ENCODE measurements around the gene C11orf87. TPM values are rescaled to one million over a fixed set of nuclear protein-coding genes. Genes with fewer than 3 reads are reported as not detected.

The C11orf87 gene
- total RNA-seq, 1 experiment from 2014 or later = not detected

DNA sequence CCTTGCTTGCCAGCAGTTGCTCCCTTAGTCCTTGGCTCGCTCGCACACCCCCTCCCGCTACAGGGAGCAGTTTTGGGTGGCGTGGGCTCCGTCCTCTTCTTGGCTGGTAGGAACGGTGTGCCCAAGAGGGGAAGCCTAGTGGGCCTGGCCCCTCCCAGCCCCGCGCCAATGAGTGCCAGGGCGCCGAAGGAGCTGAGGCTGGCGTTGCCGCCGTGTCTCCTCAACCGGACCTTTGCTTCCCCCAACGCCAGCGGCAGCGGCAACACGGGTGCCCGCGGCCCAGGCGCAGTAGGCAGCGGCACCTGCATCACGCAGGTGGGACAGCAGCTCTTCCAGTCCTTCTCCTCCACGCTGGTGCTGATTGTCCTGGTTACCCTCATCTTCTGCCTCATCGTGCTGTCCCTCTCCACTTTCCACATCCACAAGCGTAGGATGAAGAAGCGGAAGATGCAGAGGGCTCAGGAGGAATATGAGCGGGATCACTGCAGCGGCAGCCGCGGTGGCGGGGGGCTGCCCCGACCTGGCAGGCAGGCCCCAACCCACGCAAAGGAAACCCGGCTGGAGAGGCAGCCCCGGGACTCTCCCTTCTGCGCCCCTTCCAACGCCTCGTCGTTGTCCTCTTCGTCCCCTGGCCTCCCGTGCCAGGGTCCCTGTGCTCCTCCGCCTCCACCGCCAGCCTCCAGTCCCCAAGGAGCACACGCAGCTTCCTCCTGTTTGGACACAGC is 1.6 kb downstream of the C11orf87 start:
- intact Hi-C loops (cut with micrococcal nuclease; ENCODE audit: unreplicated experiment) = no loop called here
- H4K20me1 ChIP-seq (ENCODE audit: insufficient read depth) = no peaks in the 10 kb centered on the region; the same call in 1 of the 2 replicates
- H3K79me2 ChIP-seq (ENCODE audit: low read depth) = no peaks in the 10 kb centered on the region
- H3K4me3 ChIP-seq = no peak overlapping the region
- H2AFZ ChIP-seq = no peak overlapping the region
- H3F3A ChIP-seq (ENCODE audit: insufficient read depth, low read depth) = no peaks in the 10 kb centered on the region
- TF ChIP-seq, protein P1, sequence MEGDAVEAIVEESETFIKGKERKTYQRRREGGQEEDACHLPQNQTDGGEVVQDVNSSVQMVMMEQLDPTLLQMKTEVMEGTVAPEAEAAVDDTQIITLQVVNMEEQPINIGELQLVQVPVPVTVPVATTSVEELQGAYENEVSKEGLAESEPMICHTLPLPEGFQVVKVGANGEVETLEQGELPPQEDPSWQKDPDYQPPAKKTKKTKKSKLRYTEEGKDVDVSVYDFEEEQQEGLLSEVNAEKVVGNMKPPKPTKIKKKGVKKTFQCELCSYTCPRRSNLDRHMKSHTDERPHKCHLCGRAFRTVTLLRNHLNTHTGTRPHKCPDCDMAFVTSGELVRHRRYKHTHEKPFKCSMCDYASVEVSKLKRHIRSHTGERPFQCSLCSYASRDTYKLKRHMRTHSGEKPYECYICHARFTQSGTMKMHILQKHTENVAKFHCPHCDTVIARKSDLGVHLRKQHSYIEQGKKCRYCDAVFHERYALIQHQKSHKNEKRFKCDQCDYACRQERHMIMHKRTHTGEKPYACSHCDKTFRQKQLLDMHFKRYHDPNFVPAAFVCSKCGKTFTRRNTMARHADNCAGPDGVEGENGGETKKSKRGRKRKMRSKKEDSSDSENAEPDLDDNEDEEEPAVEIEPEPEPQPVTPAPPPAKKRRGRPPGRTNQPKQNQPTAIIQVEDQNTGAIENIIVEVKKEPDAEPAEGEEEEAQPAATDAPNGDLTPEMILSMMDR (conservative IDR thresholded peaks at IDR 0.05) = no peak
- no peak for TF ChIP-seq EZH2 (IDR thresholded peaks at IDR 0.05; ENCODE audit: low read depth)
- POLR2A ChIA-PET (ENCODE audit: unreplicated experiment) = no interaction called here
- no peak overlapping the region for H3K4me2 ChIP-seq
- H3K9me2 ChIP-seq (ENCODE audit: insufficient read depth) = no peaks in the 10 kb centered on the region
- no peak for DNase-seq
- no peaks in the 10 kb centered on the region for H3K36me3 ChIP-seq (ENCODE audit: low read depth)
- BruUV-seq (replicated peaks) = no TSS peak
- peaks cover 5% of the 10 kb centered on the region; the same call in 1 of the 2 replicates for H3K27me3 ChIP-seq (ENCODE audit: insufficient read depth, low read depth)
- no peaks in the 10 kb centered on the region for H3K9me3 ChIP-seq (ENCODE audit: insufficient read depth, low read depth)
- no peaks in the 10 kb centered on the region for H3K4me1 ChIP-seq (replicated peaks; ENCODE audit: insufficient read depth)
- CTCF ChIA-PET = no interaction called here
- no peak overlapping the region for H3K27ac ChIP-seq

DNA sequence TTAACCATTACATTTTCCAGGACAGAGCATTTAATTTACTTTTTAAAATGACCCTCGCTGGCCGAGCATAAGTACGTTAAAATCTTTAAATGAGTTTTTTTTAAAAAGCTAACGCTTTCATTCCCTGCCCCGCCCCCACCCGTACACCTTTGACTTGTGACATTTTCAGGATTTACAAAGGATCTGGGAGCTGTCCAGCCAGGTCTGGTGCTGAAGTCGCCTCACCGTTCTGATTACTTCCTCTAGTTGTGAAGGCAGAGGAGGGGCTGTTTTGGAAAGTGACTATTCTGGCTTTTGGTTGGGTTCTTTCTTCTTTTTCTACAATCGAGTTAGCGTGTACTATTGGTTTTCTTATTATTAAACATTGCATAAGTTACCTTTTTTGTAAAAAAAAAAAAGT is 2.9 kb downstream of the C11orf87 start:
- no peaks in the 10 kb centered on the region; the same call in 1 of the 2 replicates for H4K20me1 ChIP-seq (ENCODE audit: insufficient read depth)
- peak in 1 of 2 experiments; percentile 26 for DNase-seq
- BruUV-seq (replicated peaks) = no TSS peak
- H3F3A ChIP-seq (ENCODE audit: insufficient read depth, low read depth) = no peaks in the 10 kb centered on the region
- H3K9me3 ChIP-seq (ENCODE audit: insufficient read depth, low read depth) = no peaks in the 10 kb centered on the region
- no peak overlapping the region for H3K27ac ChIP-seq
- no peak overlapping the region for H2AFZ ChIP-seq
- H3K27me3 ChIP-seq (ENCODE audit: insufficient read depth, low read depth) = peaks cover 5% of the 10 kb centered on the region; the same call in 1 of the 2 replicates
- no peaks in the 10 kb centered on the region for H3K36me3 ChIP-seq (ENCODE audit: low read depth)
- ChIA-PET CTCF (no interaction called here), POLR2A (ENCODE audit: unreplicated experiment) (no interaction called here)
- H3K79me2 ChIP-seq (ENCODE audit: low read depth) = no peaks in the 10 kb centered on the region
- intact Hi-C loops (cut with micrococcal nuclease; ENCODE audit: unreplicated experiment) = no loop called here
- no peaks in the 10 kb centered on the region for H3K4me1 ChIP-seq (replicated peaks; ENCODE audit: insufficient read depth)
- no peak overlapping the region for H3K4me3 ChIP-seq
- H3K4me2 ChIP-seq = no peak overlapping the region
- TF ChIP-seq EZH2 (IDR thresholded peaks at IDR 0.05; ENCODE audit: low read depth) = no peak
- TF ChIP-seq, protein P1 (conservative IDR thresholded peaks at IDR 0.05) = no peak
- no peaks in the 10 kb centered on the region for H3K9me2 ChIP-seq (ENCODE audit: insufficient read depth)

DNA sequence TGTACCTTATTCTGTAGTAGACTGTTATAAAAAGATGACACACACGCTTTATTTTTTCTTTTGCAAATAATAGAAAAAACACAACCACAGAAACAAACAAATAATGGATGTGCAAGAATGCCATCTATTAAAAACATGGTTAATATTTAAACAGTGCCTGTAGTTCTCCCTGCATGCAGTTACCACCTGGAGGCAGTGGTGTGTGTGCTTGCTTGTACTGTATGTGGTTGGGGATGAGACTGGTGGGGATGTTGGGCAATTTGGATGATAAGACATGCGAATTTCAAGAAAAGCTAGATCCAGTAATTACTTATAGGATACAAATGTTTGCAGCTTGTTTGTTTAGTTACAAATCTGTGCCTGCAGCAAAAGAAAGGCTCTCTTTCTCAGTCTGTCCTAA is 3.6 kb downstream of the C11orf87 start:
- Histone ChIP-seq H3K4me1 (replicated peaks; ENCODE audit: insufficient read depth) (no peaks in the 10 kb centered on the region), H3K9me3 (ENCODE audit: insufficient read depth, low read depth) (no peaks in the 10 kb centered on the region), H3K4me3 (no peak overlapping the region), H3K9me2 (ENCODE audit: insufficient read depth) (no peaks in the 10 kb centered on the region), H3K27ac (no peak overlapping the region), H3K4me2 (no peak overlapping the region), H3K27me3 (ENCODE audit: insufficient read depth, low read depth) (peaks cover 5% of the 10 kb centered on the region; the same call in 1 of the 2 replicates), H3K36me3 (ENCODE audit: low read depth) (no peaks in the 10 kb centered on the region), H2AFZ (no peak overlapping the region), H4K20me1 (ENCODE audit: insufficient read depth) (no peaks in the 10 kb centered on the region; the same call in 1 of the 2 replicates), H3K79me2 (ENCODE audit: low read depth) (no peaks in the 10 kb centered on the region), H3F3A (ENCODE audit: insufficient read depth, low read depth) (no peaks in the 10 kb centered on the region)
- ChIA-PET POLR2A (ENCODE audit: unreplicated experiment) (no interaction called here), CTCF (no interaction called here)
- TF ChIP-seq, protein P1 (conservative IDR thresholded peaks at IDR 0.05) = no peak
- TF ChIP-seq EZH2 (IDR thresholded peaks at IDR 0.05; ENCODE audit: low read depth) = no peak
- no peak for DNase-seq
- no TSS peak for BruUV-seq (replicated peaks)
- intact Hi-C loops (cut with micrococcal nuclease; ENCODE audit: unreplicated experiment) = no loop called here

All from PC-9 (cell line).